B cell (primary cell): ENCODE data around the gene NUDT15. TPM values are rescaled to one million over a fixed set of nuclear protein-coding genes. Genes with fewer than 3 reads are reported as not detected.

Experiments used
- ATAC-seq: fragments of 200-7000 bp; cut with Tn5 transposase; one replicate; pipeline ENCODE4 v1.10.0; 2021; ENCODE audit warnings: low read depth, mild to moderate bottlenecking, moderate number of reproducible peaks, moderate library complexity
- CTCF ChIA-PET: fragments of 350-600 bp; sonication (Branson Sonifier 250); formaldehyde crosslinking; loops from one replicate; lab custom pipeline; 2021; ENCODE audit warnings: antibody characterized with exemption, inconsistent platforms; lab: Charles Lee
- POLR2A ChIA-PET: fragments of 350-600 bp; sonication (Branson Sonifier 250); formaldehyde crosslinking; loops from one replicate; lab custom pipeline; 2021; ENCODE audit warnings: antibody characterized with exemption; lab: Charles Lee
- DNase-seq: peaks from one replicate; pipeline ENCODE4 v3.0.0; 2013
- H2AFZ ChIP-seq: 2 replicates; pipeline ENCODE4 v1.6.1; 2012; ENCODE audit warnings: mild to moderate bottlenecking, low read depth, low read length; ENCODE audit not compliant: insufficient read depth, poor library complexity, severe bottlenecking
- H3K27ac ChIP-seq, 2 donors: 1 replicate in 1 of 2; 2 replicates in 1 of 2; pipeline ENCODE4 v1.5.1; 2012 to 2013; ENCODE audit warnings: low read length in 2 of 2, mild to moderate bottlenecking in 2 of 2, moderate library complexity in 1 of 2
- H3K27me3 ChIP-seq, 4 experiments: fragments of 200-600 bp in 1 of 4; sonication (generic) in 1 of 4; replicated peaks in 1 of 4; 1 replicate in 2 of 4; 2 replicates in 2 of 4; pipeline versions ENCODE4 v1.6.1 to v1.7.0; 2013 to 2016; ENCODE audit warnings: low read length in 3 of 4, mild to moderate bottlenecking in 2 of 4, mixed read lengths in 1 of 4, moderate library complexity in 1 of 4; ENCODE audit not compliant: insufficient read depth in 4 of 4, control insufficient read depth in 3 of 4; ENCODE audit errors: control extremely low read depth in 1 of 4
- H3K36me3 ChIP-seq, 2 experiments: replicated peaks in 1 of 2; 1 replicate in 1 of 2; 2 replicates in 1 of 2; pipeline versions ENCODE4 v1.6.1 to v1.7.1; 2013; ENCODE audit warnings: low read length in 1 of 2; ENCODE audit not compliant: insufficient read depth in 2 of 2, control insufficient read depth in 1 of 2; ENCODE audit errors: control extremely low read depth in 1 of 2, extremely low read depth in 1 of 2
- H3K4me1 ChIP-seq, 2 donors: fragments of 200-600 bp in 1 of 2; sonication (generic) in 1 of 2; 1 replicate in 1 of 2; 2 replicates in 1 of 2; pipeline versions ENCODE4 v1.5.1 to v1.6.1; 2013 to 2017; ENCODE audit warnings: low read length in 2 of 2; ENCODE audit not compliant: control insufficient read depth in 2 of 2, insufficient read depth in 2 of 2
- H3K4me2 ChIP-seq: replicated peaks from 2 replicates; pipeline ENCODE3; 2012; ENCODE audit warnings: mild to moderate bottlenecking, low read depth, low read length; ENCODE audit not compliant: poor library complexity, severe bottlenecking
- H3K4me3 ChIP-seq, 5 experiments: fragments of 200-600 bp in 1 of 5; sonication (generic) in 1 of 5; 1 replicate in 3 of 5; 2 replicates in 2 of 5; pipeline versions ENCODE4 v1.5.1 to v1.7.0; 2011 to 2016; ENCODE audit warnings: low read length in 4 of 5, mild to moderate bottlenecking in 4 of 5, low read depth in 2 of 5, control low read depth in 1 of 5, moderate library complexity in 1 of 5; ENCODE audit not compliant: insufficient read depth in 1 of 5; ENCODE audit errors: control extremely low read depth in 1 of 5, extremely low read depth in 1 of 5
- H3K79me2 ChIP-seq: fragments of 200-600 bp; sonication (generic); one replicate; pipeline ENCODE4 v1.6.0; 2016; ENCODE audit warnings: low read length; ENCODE audit not compliant: control insufficient read depth, insufficient read depth
- H3K9ac ChIP-seq: fragments of 200-600 bp; sonication (generic); 2 replicates; pipeline ENCODE4 v1.6.1; 2017; ENCODE audit warnings: mild to moderate bottlenecking, low read length, moderate library complexity
- H3K9me3 ChIP-seq, 3 donors: one replicate each; pipeline versions ENCODE4 v1.6.1 to v1.7.1; 2013; ENCODE audit warnings: low read length in 2 of 3; ENCODE audit not compliant: control insufficient read depth in 2 of 3, insufficient read depth in 1 of 3; ENCODE audit errors: control extremely low read depth in 1 of 3
- H4K20me1 ChIP-seq: 2 replicates; pipeline ENCODE4 v1.6.0; 2012; ENCODE audit warnings: mild to moderate bottlenecking, low read length; ENCODE audit not compliant: insufficient read depth, control insufficient read depth, poor library complexity, severe bottlenecking
- H3K27ac Mint-ChIP-seq: one replicate; pipeline ENCODE4 v1.8.0; 2021; ENCODE audit warnings: mixed read lengths
- H3K27me3 Mint-ChIP-seq: one replicate; pipeline ENCODE4 v1.8.0; 2021; ENCODE audit warnings: mixed read lengths
- H3K4me1 Mint-ChIP-seq: one replicate; pipeline ENCODE4 v1.8.0; 2021; ENCODE audit warnings: mixed read lengths
- H3K4me3 Mint-ChIP-seq: one replicate; pipeline ENCODE4 v1.8.0; 2021; ENCODE audit warnings: mixed read lengths
- H3K9me3 Mint-ChIP-seq: one replicate; pipeline ENCODE4 v1.8.0; 2022; ENCODE audit warnings: mixed read lengths; ENCODE audit not compliant: insufficient read depth
- CTCF ChIP-seq: fragments of 200-600 bp; IDR thresholded peaks from one replicate; pipeline ENCODE4 v1.8.0; 2022; ENCODE audit warnings: antibody characterized with exemption, mild to moderate bottlenecking
- EZH2 ChIP-seq: IDR thresholded peaks from 2 replicates; pipeline ENCODE4 v1.6.1; 2012; ENCODE audit warnings: borderline replicate concordance, low read depth, mild to moderate bottlenecking, moderate library complexity, low read length; ENCODE audit not compliant: insufficient read depth, poor library complexity, severe bottlenecking
- WGBS: methylation state at CpG from one replicate; pipeline ENCODE4 v1.1.5; 2013; ENCODE audit warnings: missing lambda C conversion rate; ENCODE audit not compliant: insufficient coverage; 5-methylcytosine and 5-hydroxymethylcytosine counted together
- intact Hi-C: fragments of 100-400 bp; cut with micrococcal nuclease; formaldehyde crosslinking; loops from one replicate; pipeline ENCODE4 v1.10.0; 2022
- polyA plus RNA-seq: library from polyadenylated mRNA; depleted of rRNA; stranded (reverse); fragments of >200 nt; gene quantifications from 2 replicates; pipeline ENCODE4 v1.2.3, GENCODE V29; 2012
- total RNA-seq, 2 donors: library from RNA; stranded (reverse); fragments of 120-200 nt in 1 of 2; gene quantifications; 1 replicate in 1 of 2; 2 replicates in 1 of 2; pipeline versions ENCODE4 v1.2.3 to v1.2.4, GENCODE V29; 2013 to 2022

NUDT15 gene
- total and polyA plus RNA-seq, 2 donors (not counting 1 experiment from before 2014, with no cell fraction given) = 4.2 to 6.0 TPM

GRCh38 chr13:48009284-48009683, 28.2 kb upstream of the NUDT15 start:
- WGBS = 30% methylated on average over 1 of the region's 1 CpG
- no peak overlapping the region for H3K9ac ChIP-seq
- H3K36me3 ChIP-seq = no peaks in the 10 kb centered on the region
- DNase-seq (no peak), ATAC-seq (no peak)
- Mint-ChIP-seq H3K27ac (no peak overlapping the region), H3K9me3 (no peaks in the 10 kb centered on the region), H3K4me3 (no peak overlapping the region), H3K4me1 (no peaks in the 10 kb centered on the region), H3K27me3 (no peaks in the 10 kb centered on the region)
- H3K9me3 ChIP-seq = peaks cover 0 to 1% (median 0%) of the 10 kb centered on the region in 3 donors
- H3K4me2 ChIP-seq = no peak overlapping the region
- H3K27ac ChIP-seq = no peak overlapping the region
- no peaks in the 10 kb centered on the region for H4K20me1 ChIP-seq
- H3K4me3 ChIP-seq = no peak overlapping the region
- no peaks in the 10 kb centered on the region for H3K4me1 ChIP-seq
- no peaks in the 10 kb centered on the region for H3K27me3 ChIP-seq
- intact Hi-C loops = loop anchor here (10.0 kb wide), 1 partner anchor 1954 kb away; the partner anchor contains the start of gene ZC3H13
- ChIA-PET CTCF (no interaction called here), POLR2A (no interaction called here)
- no peak overlapping the region for H2AFZ ChIP-seq
- TF ChIP-seq CTCF = no peak
- TF ChIP-seq EZH2 = no peak
- H3K79me2 ChIP-seq = no peaks in the 10 kb centered on the region

DNA sequence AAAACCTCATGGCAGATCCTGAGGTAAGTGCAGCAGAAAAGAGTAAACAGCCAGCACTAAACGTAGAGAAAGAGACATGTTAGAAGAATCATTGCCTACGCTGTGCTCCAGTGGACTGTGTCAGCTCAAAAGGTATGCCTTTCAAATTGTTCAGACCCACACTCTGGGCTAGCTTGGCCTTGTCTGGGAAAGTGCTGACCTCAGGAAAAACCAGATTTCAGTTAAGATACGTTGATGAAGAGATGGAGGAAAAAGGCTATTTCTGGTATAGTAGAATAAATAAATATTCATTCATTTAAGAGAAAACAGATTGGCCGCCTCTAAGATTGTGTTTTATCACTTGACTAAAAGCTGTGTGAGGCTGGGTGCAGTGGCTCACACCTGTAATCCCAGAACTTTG, 26.8 kb upstream of the NUDT15 start:
- Histone ChIP-seq H2AFZ (no peak overlapping the region), H3K4me3 (no peak overlapping the region), H3K27me3 (no peaks in the 10 kb centered on the region), H3K9ac (no peak overlapping the region), H4K20me1 (no peaks in the 10 kb centered on the region), H3K79me2 (no peaks in the 10 kb centered on the region), H3K36me3 (no peaks in the 10 kb centered on the region), H3K4me1 (no peaks in the 10 kb centered on the region), H3K9me3 (peaks cover 0 to 1% (median 0%) of the 10 kb centered on the region in 3 donors), H3K4me2 (no peak overlapping the region), H3K27ac (no peak overlapping the region)
- Mint-ChIP-seq H3K27me3 (no peaks in the 10 kb centered on the region), H3K4me1 (no peaks in the 10 kb centered on the region), H3K9me3 (no peaks in the 10 kb centered on the region), H3K27ac (no peak overlapping the region), H3K4me3 (no peak overlapping the region)
- POLR2A ChIA-PET = no interaction called here
- CTCF ChIA-PET = interaction anchor here (1.1 kb wide), 1 partner anchor 11 kb away, joined by 5 read pairs; no protein-coding TSS in a partner anchor
- ATAC-seq = no peak
- WGBS = 100% methylated on average over 2 of the region's 4 CpGs
- no peak for DNase-seq
- intact Hi-C loops = no loop called here
- TF ChIP-seq CTCF (no peak), EZH2 (no peak)
